Liver (tissue), 3 donors: ENCODE data around the gene CHSY1.

Experiments
- EGR1 ChIP-seq, 2 donors: IDR thresholded peaks; 2 replicates each; pipeline ENCODE4 v1.6.1; 2016 to 2018; ENCODE audit warnings: antibody characterized with exemption in 2 of 2, low read depth in 2 of 2
- FOXA1 ChIP-seq: IDR thresholded peaks from 2 replicates; pipeline ENCODE4 v1.6.1; 2016; ENCODE audit warnings: antibody characterized with exemption
- GABPA ChIP-seq, 2 donors: IDR thresholded peaks in 1 of 2; conservative IDR thresholded peaks in 1 of 2; 2 replicates each; pipeline ENCODE4 v1.6.1; 2016; ENCODE audit warnings: antibody characterized with exemption in 2 of 2, mild to moderate bottlenecking in 1 of 2, moderate library complexity in 1 of 2
- JUND ChIP-seq, 2 donors: IDR thresholded peaks; 2 replicates each; pipeline ENCODE4 v1.6.1; 2016; ENCODE audit warnings: antibody characterized with exemption in 2 of 2
- RAD21 ChIP-seq, 2 donors: IDR thresholded peaks; 2 replicates each; pipeline ENCODE4 v1.6.1; 2016; ENCODE audit warnings: antibody characterized with exemption in 2 of 2, mild to moderate bottlenecking in 2 of 2
- RXRA ChIP-seq, 2 donors: IDR thresholded peaks; 2 replicates each; pipeline ENCODE4 v1.6.1; 2017 to 2018; ENCODE audit warnings: antibody characterized with exemption in 2 of 2, mild to moderate bottlenecking in 1 of 2
- SP1 ChIP-seq: IDR thresholded peaks from 2 replicates; pipeline ENCODE4 v1.6.1; 2018; ENCODE audit warnings: antibody characterized with exemption, mild to moderate bottlenecking
- TAF1 ChIP-seq: conservative IDR thresholded peaks from 2 replicates; pipeline ENCODE4 v1.6.1; 2016; ENCODE audit warnings: antibody characterized with exemption, mild to moderate bottlenecking
- YY1 ChIP-seq: IDR thresholded peaks from 2 replicates; pipeline ENCODE4 v1.6.1; 2016; ENCODE audit warnings: antibody characterized with exemption, mild to moderate bottlenecking
- TF ChIP-seq, protein P1 (sequence below): IDR thresholded peaks from 2 replicates; pipeline ENCODE4 v1.6.1; 2016; ENCODE audit warnings: antibody characterized with exemption
- TF ChIP-seq, protein P2 (sequence below): fragments of 150-350 bp; IDR thresholded peaks from 2 replicates; pipeline ENCODE4 v1.5.1; 2017; ENCODE audit warnings: improper control_type of control experiment, low read depth, low read length; ENCODE audit not compliant: missing input control
- TF ChIP-seq, protein P3 (sequence below): IDR thresholded peaks from 2 replicates; pipeline ENCODE4 v1.6.1; 2016; ENCODE audit warnings: antibody characterized with exemption
- TF ChIP-seq, protein P4 (sequence below): IDR thresholded peaks from 2 replicates; pipeline ENCODE4 v1.6.1; 2016; ENCODE audit warnings: antibody characterized with exemption
- TF ChIP-seq, protein P5 (sequence below): IDR thresholded peaks from 2 replicates; pipeline ENCODE4 v1.6.1; 2016; ENCODE audit warnings: antibody characterized with exemption, mild to moderate bottlenecking
- donor health status: healthy.
- donor health status: healthy.

DNA sequence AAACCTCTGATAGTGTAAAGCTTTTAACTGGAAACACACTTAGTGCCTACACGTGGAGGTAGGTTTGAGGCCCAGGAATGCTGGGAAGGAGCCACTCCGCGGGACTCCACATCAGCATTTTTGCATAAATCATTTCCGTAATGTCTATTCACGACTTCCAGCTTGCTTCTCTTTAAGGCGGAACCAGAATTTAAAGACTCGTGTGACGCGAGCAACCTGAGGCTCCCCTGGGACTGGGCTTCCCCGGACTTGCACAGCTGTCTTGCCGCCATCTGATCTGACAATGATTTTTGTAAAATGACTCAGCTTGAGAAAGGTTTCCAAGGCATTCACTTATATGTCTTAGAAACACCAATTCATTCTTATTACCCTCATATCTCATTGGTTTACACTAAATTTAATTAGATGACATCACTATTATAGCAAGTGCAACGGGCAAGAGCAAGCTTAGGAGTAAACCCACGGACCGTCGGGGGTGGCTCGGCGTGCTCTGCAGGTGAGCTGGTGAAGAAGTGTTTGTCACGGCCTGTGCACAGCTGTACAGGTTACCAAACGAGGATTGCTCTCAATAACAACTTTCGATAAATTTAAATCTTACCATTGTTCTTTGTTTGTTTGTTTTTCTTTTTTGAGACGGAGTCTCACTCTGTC, 95.2 kb downstream of the CHSY1 start:
- TF ChIP-seq, protein P1, sequence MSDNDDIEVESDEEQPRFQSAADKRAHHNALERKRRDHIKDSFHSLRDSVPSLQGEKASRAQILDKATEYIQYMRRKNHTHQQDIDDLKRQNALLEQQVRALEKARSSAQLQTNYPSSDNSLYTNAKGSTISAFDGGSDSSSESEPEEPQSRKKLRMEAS: no peak
- TF ChIP-seq, protein P2, sequence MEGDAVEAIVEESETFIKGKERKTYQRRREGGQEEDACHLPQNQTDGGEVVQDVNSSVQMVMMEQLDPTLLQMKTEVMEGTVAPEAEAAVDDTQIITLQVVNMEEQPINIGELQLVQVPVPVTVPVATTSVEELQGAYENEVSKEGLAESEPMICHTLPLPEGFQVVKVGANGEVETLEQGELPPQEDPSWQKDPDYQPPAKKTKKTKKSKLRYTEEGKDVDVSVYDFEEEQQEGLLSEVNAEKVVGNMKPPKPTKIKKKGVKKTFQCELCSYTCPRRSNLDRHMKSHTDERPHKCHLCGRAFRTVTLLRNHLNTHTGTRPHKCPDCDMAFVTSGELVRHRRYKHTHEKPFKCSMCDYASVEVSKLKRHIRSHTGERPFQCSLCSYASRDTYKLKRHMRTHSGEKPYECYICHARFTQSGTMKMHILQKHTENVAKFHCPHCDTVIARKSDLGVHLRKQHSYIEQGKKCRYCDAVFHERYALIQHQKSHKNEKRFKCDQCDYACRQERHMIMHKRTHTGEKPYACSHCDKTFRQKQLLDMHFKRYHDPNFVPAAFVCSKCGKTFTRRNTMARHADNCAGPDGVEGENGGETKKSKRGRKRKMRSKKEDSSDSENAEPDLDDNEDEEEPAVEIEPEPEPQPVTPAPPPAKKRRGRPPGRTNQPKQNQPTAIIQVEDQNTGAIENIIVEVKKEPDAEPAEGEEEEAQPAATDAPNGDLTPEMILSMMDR: no peak
- TF ChIP-seq GABPA (IDR thresholded peaks at IDR 0.05 in 1 of 2, conservative IDR thresholded peaks at IDR 0.05 in 1 of 2): no peak
- TF ChIP-seq, protein P3, sequence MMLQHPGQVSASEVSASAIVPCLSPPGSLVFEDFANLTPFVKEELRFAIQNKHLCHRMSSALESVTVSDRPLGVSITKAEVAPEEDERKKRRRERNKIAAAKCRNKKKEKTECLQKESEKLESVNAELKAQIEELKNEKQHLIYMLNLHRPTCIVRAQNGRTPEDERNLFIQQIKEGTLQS: no peak
- TF ChIP-seq, protein P4, sequence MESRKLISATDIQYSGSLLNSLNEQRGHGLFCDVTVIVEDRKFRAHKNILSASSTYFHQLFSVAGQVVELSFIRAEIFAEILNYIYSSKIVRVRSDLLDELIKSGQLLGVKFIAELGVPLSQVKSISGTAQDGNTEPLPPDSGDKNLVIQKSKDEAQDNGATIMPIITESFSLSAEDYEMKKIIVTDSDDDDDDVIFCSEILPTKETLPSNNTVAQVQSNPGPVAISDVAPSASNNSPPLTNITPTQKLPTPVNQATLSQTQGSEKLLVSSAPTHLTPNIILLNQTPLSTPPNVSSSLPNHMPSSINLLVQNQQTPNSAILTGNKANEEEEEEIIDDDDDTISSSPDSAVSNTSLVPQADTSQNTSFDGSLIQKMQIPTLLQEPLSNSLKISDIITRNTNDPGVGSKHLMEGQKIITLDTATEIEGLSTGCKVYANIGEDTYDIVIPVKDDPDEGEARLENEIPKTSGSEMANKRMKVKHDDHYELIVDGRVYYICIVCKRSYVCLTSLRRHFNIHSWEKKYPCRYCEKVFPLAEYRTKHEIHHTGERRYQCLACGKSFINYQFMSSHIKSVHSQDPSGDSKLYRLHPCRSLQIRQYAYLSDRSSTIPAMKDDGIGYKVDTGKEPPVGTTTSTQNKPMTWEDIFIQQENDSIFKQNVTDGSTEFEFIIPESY: no peak
- TF ChIP-seq SP1: no peak
- TF ChIP-seq JUND (IDR thresholded peaks at IDR 0.05): no peak
- TF ChIP-seq EGR1 (IDR thresholded peaks at IDR 0.05; ENCODE audit: low read depth in 2 of 2): no peak
- no peak for TF ChIP-seq TAF1
- TF ChIP-seq, protein P5, sequence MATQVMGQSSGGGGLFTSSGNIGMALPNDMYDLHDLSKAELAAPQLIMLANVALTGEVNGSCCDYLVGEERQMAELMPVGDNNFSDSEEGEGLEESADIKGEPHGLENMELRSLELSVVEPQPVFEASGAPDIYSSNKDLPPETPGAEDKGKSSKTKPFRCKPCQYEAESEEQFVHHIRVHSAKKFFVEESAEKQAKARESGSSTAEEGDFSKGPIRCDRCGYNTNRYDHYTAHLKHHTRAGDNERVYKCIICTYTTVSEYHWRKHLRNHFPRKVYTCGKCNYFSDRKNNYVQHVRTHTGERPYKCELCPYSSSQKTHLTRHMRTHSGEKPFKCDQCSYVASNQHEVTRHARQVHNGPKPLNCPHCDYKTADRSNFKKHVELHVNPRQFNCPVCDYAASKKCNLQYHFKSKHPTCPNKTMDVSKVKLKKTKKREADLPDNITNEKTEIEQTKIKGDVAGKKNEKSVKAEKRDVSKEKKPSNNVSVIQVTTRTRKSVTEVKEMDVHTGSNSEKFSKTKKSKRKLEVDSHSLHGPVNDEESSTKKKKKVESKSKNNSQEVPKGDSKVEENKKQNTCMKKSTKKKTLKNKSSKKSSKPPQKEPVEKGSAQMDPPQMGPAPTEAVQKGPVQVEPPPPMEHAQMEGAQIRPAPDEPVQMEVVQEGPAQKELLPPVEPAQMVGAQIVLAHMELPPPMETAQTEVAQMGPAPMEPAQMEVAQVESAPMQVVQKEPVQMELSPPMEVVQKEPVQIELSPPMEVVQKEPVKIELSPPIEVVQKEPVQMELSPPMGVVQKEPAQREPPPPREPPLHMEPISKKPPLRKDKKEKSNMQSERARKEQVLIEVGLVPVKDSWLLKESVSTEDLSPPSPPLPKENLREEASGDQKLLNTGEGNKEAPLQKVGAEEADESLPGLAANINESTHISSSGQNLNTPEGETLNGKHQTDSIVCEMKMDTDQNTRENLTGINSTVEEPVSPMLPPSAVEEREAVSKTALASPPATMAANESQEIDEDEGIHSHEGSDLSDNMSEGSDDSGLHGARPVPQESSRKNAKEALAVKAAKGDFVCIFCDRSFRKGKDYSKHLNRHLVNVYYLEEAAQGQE: no peak
- no peak for TF ChIP-seq RAD21 (IDR thresholded peaks at IDR 0.05)
- no peak for TF ChIP-seq YY1
- TF ChIP-seq RXRA (IDR thresholded peaks at IDR 0.05): no peak
- TF ChIP-seq FOXA1: no peak
